OCI-LY1 (cell line): ENCODE results near the gene ADD1.

ENCODE experiments used
- H2AFZ ChIP-seq: fragments of 200-600 bp; sonication (generic), shearing (Covaris generic); 2 replicates; pipeline ENCODE4 v1.6.0; 2014; ENCODE audit warnings: antibody characterized with exemption, mild to moderate bottlenecking, low read length
- H3F3A ChIP-seq: fragments of 200-600 bp; sonication (generic), shearing (Covaris generic); 2 replicates; pipeline ENCODE4 v1.6.0; 2014; ENCODE audit warnings: mild to moderate bottlenecking, antibody characterized with exemption, low read length, moderate library complexity; ENCODE audit not compliant: insufficient read depth
- H3K27ac ChIP-seq: fragments of 200-600 bp; sonication (generic); 2 replicates; pipeline ENCODE4 v1.5.1; 2014; ENCODE audit warnings: low read length, mixed run types, mild to moderate bottlenecking, low read depth; ENCODE audit not compliant: poor library complexity, severe bottlenecking
- H3K27me3 ChIP-seq: fragments of 200-600 bp; sonication (generic); 2 replicates; pipeline ENCODE4 v1.6.0; 2014; ENCODE audit warnings: antibody characterized with exemption, mild to moderate bottlenecking, low read length, moderate library complexity; ENCODE audit not compliant: insufficient read depth
- H3K36me3 ChIP-seq: fragments of 200-600 bp; sonication (generic); 2 replicates; pipeline ENCODE4 v1.6.1; 2014; ENCODE audit warnings: mild to moderate bottlenecking, antibody characterized with exemption, low read length, moderate library complexity, mixed read lengths; ENCODE audit not compliant: insufficient read depth
- H3K4me1 ChIP-seq: fragments of 200-600 bp; sonication (generic); 2 replicates; pipeline ENCODE4 v1.5.1; 2014; ENCODE audit warnings: mild to moderate bottlenecking, low read length, moderate library complexity; ENCODE audit not compliant: insufficient read depth, severe bottlenecking
- H3K4me2 ChIP-seq: fragments of 200-600 bp; sonication (generic), shearing (Covaris generic); 2 replicates; pipeline ENCODE4 v1.6.1; 2014; ENCODE audit warnings: low read length
- H3K4me3 ChIP-seq: fragments of 200-600 bp; sonication (generic); 2 replicates; pipeline ENCODE4 v1.5.1; 2014; ENCODE audit warnings: low read length, low read depth, mild to moderate bottlenecking, mixed read lengths; ENCODE audit not compliant: poor library complexity, severe bottlenecking
- H3K79me2 ChIP-seq: fragments of 200-600 bp; shearing (Covaris generic); 2 replicates; pipeline ENCODE4 v1.6.1; 2016; ENCODE audit warnings: mixed run types, low read length, mixed read lengths; ENCODE audit not compliant: insufficient read depth
- H3K9ac ChIP-seq: fragments of 200-600 bp; sonication (generic), shearing (Covaris generic); 2 replicates; pipeline ENCODE4 v1.6.1; 2014; ENCODE audit warnings: mild to moderate bottlenecking, low read length, mixed read lengths
- H3K9me2 ChIP-seq: fragments of 200-600 bp; sonication (generic), shearing (Covaris generic); 2 replicates; pipeline ENCODE4 v1.6.1; 2014; ENCODE audit warnings: low read depth, mild to moderate bottlenecking, low read length, mixed read lengths
- H3K9me3 ChIP-seq: fragments of 200-600 bp; shearing (Covaris generic); 2 replicates; pipeline ENCODE4 v1.6.1; 2014; ENCODE audit warnings: low read length, mixed read lengths
- H4K20me1 ChIP-seq: fragments of 200-600 bp; sonication (generic), shearing (Covaris generic); 2 replicates; pipeline ENCODE4 v1.6.0; 2016; ENCODE audit warnings: mild to moderate bottlenecking, low read length; ENCODE audit not compliant: insufficient read depth
- CTCF ChIP-seq: fragments of 200-600 bp; sonication (generic), shearing (Covaris generic); IDR thresholded peaks from 2 replicates; pipeline ENCODE4 v1.5.1; 2017; ENCODE audit warnings: mild to moderate bottlenecking, antibody characterized with exemption, low read length, moderate library complexity, mixed read lengths
- EZH2 ChIP-seq: fragments of 200-600 bp; sonication (generic), shearing (Covaris generic); IDR thresholded peaks from 2 replicates; pipeline ENCODE4 v1.8.0; 2017; ENCODE audit warnings: borderline replicate concordance, mixed run types, mild to moderate bottlenecking, antibody characterized with exemption, low read length, moderate library complexity, mixed read lengths

ADD1 gene

GRCh38 chr4:2878346-2878745 is 34.7 kb downstream of the ADD1 start:
- no peaks in the 10 kb centered on the region for H3F3A ChIP-seq
- H3K9ac ChIP-seq, result no peak overlapping the region
- no peaks in the 10 kb centered on the region for H3K27me3 ChIP-seq
- no peaks in the 10 kb centered on the region for H4K20me1 ChIP-seq
- H3K79me2 ChIP-seq, result no peaks in the 10 kb centered on the region
- H3K27ac ChIP-seq, result no peak overlapping the region
- H3K4me3 ChIP-seq, result no peak overlapping the region
- TF ChIP-seq EZH2 (no peak), CTCF (no peak)
- H3K9me3 ChIP-seq, result no peaks in the 10 kb centered on the region
- no peak overlapping the region for H2AFZ ChIP-seq
- no peaks in the 10 kb centered on the region for H3K36me3 ChIP-seq
- no peak overlapping the region for H3K4me2 ChIP-seq
- H3K9me2 ChIP-seq, result no peaks in the 10 kb centered on the region
- no peaks in the 10 kb centered on the region for H3K4me1 ChIP-seq

- H3K9me3 ChIP-seq, result no peaks in the 10 kb centered on the region
- no peak overlapping the region for H3K9ac ChIP-seq
- no peak overlapping the region for H3K4me3 ChIP-seq
- H2AFZ ChIP-seq, result no peak overlapping the region
- H4K20me1 ChIP-seq, result no peaks in the 10 kb centered on the region
- no peaks in the 10 kb centered on the region for H3K4me1 ChIP-seq
- no peaks in the 10 kb centered on the region for H3K9me2 ChIP-seq
- no peaks in the 10 kb centered on the region for H3K36me3 ChIP-seq
- H3K27ac ChIP-seq, result no peak overlapping the region
- TF ChIP-seq EZH2 (no peak), CTCF (no peak)
- H3K4me2 ChIP-seq, result no peak overlapping the region
- no peaks in the 10 kb centered on the region for H3K79me2 ChIP-seq
- no peaks in the 10 kb centered on the region for H3K27me3 ChIP-seq
- no peaks in the 10 kb centered on the region for H3F3A ChIP-seq
Measured at GRCh38 chr4:2879026-2879425, 35.4 kb downstream of the ADD1 start.

- Histone ChIP-seq H3K9ac (no peak overlapping the region), H3K9me2 (no peaks in the 10 kb centered on the region), H3K4me3 (no peak overlapping the region), H3K4me1 (no peaks in the 10 kb centered on the region), H4K20me1 (no peaks in the 10 kb centered on the region), H3K27me3 (no peaks in the 10 kb centered on the region), H2AFZ (no peak overlapping the region), H3K36me3 (no peaks in the 10 kb centered on the region), H3K27ac (no peak overlapping the region), H3K4me2 (no peak overlapping the region), H3K9me3 (no peaks in the 10 kb centered on the region), H3K79me2 (no peaks in the 10 kb centered on the region), H3F3A (no peaks in the 10 kb centered on the region)
- TF ChIP-seq EZH2 (no peak), CTCF (no peak)
Measured at GRCh38 chr4:2881431-2881830, 37.8 kb downstream of the ADD1 start.
